ENCODE data around the gene THSD8.

DNA sequence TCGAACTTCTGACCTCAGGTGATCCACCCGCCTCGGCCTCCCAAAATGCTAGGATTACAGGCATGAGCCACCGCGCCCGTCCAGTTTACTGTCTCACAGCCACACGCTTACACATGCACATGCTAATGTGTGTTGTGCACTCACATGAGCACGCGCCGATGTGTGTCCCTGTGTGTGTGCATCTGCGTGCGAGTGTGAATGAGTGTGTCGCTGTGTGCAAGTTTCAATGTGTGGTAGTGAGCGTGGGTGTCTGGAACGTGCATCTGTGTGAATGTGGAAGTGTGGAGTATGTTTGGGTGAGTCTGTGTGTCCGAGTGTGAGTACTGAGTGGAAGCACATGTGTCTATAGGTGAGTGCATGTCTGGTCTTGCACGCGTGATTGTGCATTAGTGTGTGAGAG is 40.6 kb downstream of the THSD8 start:
- TF ChIP-seq EZH2 (IDR thresholded peaks at IDR 0.05; ENCODE audit: insufficient read depth, poor library complexity, severe bottlenecking) (no peak), EZH2phosphoT487 (IDR thresholded peaks at IDR 0.05; ENCODE audit: insufficient read depth, low read depth) (no peak)

Data from GM23248 (cell line).